Left ventricle myocardium inferior (tissue), 1 donor: ENCODE measurements around the gene UNC5B. TPM values are rescaled to one million over a fixed set of nuclear protein-coding genes. Genes with fewer than 3 reads are reported as not detected.

ENCODE experiments used
- DNase-seq: peaks from one replicate; pipeline ENCODE4 v3.0.0-alpha.2; 2020
- H3K27ac ChIP-seq: fragments of 200-600 bp; replicated peaks from 2 replicates; pipeline ENCODE4 v1.8.0; 2021
- H3K27me3 ChIP-seq: fragments of 200-600 bp; 2 replicates; pipeline ENCODE4 v1.8.0; 2021; ENCODE audit warnings: low read depth
- H3K36me3 ChIP-seq: fragments of 200-600 bp; 2 replicates; pipeline ENCODE4 v1.8.0; 2021
- H3K4me1 ChIP-seq: fragments of 200-600 bp; 2 replicates; pipeline ENCODE4 v1.8.0; 2021
- H3K4me3 ChIP-seq: fragments of 200-600 bp; 2 replicates; pipeline ENCODE4 v1.8.0; 2021; ENCODE audit warnings: mild to moderate bottlenecking, moderate library complexity
- H3K9me3 ChIP-seq: fragments of 200-600 bp; replicated peaks from 2 replicates; pipeline ENCODE4 v1.8.0; 2021
- intact Hi-C: fragments of 100-400 bp; cut with micrococcal nuclease; formaldehyde crosslinking; loops from one replicate; pipeline ENCODE4 v1.11.0; 2022
- total RNA-seq: library from RNA; stranded (reverse); fragmentation: NEBNext Ultra II Directional; extraction: Animal tissue kit (Norgen Biotek cat#: 25700); gene quantifications from one replicate; pipeline ENCODE4 v1.2.1, GENCODE V29; 2021
- TF ChIP-seq, protein P1 (sequence below): fragments of 200-600 bp; IDR thresholded peaks from 2 replicates; pipeline ENCODE4 v1.8.0; 2021; ENCODE audit warnings: antibody characterized with exemption, mild to moderate bottlenecking, borderline replicate concordance
- donor health status: DM: no; HTN: yes; CAD: no; lungs with severe emphysema.

Gene UNC5B
- total RNA-seq, 1 donor from 2014 or later: 15.6 TPM

DNA sequence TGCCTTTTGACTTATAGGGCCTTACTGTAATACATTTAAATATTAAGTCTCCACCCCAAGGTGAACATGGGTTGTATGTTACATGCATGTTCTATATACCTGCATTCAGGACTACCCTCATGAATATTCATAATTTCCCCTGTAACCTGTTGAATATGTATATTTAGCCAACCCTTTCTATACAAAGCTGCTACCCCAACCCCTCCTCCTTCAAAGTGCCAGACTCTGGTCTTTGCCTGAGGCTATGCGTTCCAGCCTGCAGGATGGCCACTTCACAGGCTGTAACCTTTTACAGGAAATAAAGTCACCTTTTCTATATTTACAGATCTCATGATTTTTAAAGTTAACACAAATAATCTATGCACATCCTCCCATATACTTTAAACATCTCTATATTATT is 10.1 kb upstream of the UNC5B start:
- no peaks in the 10 kb centered on the region for H3K27me3 ChIP-seq
- H3K27ac ChIP-seq: peak overlapping the region; percentile 23
- TF ChIP-seq, protein P1, sequence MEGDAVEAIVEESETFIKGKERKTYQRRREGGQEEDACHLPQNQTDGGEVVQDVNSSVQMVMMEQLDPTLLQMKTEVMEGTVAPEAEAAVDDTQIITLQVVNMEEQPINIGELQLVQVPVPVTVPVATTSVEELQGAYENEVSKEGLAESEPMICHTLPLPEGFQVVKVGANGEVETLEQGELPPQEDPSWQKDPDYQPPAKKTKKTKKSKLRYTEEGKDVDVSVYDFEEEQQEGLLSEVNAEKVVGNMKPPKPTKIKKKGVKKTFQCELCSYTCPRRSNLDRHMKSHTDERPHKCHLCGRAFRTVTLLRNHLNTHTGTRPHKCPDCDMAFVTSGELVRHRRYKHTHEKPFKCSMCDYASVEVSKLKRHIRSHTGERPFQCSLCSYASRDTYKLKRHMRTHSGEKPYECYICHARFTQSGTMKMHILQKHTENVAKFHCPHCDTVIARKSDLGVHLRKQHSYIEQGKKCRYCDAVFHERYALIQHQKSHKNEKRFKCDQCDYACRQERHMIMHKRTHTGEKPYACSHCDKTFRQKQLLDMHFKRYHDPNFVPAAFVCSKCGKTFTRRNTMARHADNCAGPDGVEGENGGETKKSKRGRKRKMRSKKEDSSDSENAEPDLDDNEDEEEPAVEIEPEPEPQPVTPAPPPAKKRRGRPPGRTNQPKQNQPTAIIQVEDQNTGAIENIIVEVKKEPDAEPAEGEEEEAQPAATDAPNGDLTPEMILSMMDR: no peak
- intact Hi-C loops: loop anchor here (10.0 kb wide), 1 partner anchor 278 kb away; no protein-coding TSS in a partner anchor
- H3K4me3 ChIP-seq: no peak overlapping the region
- DNase-seq: no peak
- peaks cover 21% of the 10 kb centered on the region for H3K4me1 ChIP-seq
- no peaks in the 10 kb centered on the region for H3K36me3 ChIP-seq
- H3K9me3 ChIP-seq: peaks cover 24% of the 10 kb centered on the region

DNA sequence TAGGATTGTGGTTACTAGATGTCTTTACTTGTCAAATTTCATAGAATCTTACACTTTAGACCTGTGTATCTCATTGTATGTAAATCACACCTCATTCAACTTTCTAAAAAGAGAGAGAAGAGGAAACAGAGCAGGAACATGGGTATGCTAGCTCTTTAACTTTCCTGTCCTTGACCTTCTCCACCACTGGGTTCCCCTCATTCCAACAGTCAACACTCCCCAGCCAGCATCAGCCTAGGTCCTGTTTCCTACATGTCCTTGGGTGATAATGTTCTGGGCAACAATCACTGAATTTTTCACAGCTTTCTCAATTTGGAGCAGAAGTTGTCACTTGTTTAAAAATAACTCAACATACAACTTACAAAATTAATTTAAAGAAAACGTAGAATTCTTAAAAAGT is 9.2 kb upstream of the UNC5B start:
- DNase-seq: no peak
- TF ChIP-seq, protein P1: no peak

DNA sequence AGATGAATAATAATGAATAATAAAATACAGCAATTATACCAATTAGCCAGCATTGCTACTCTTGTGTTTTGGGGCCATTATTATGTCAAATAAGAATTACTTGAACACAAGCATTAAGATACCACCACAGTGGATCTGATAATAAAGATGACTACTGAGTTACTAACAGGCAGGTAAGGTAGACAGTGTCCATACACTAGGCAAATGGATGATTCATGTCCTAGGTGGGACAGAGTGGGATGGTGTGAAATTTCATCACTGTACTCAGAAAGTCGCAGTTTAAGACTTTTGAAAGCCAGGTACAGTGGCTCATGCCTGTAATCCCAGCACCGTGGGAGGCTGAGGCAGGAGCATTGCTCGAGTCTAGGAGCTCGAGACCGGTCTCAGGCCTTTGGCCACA is 8.7 kb upstream of the UNC5B start:
- peaks cover 23% of the 10 kb centered on the region for H3K4me1 ChIP-seq
- intact Hi-C loops: loop anchor here (10.0 kb wide), 1 partner anchor 279 kb away; no protein-coding TSS in a partner anchor
- TF ChIP-seq, protein P1: no peak
- no peaks in the 10 kb centered on the region for H3K36me3 ChIP-seq
- H3K27ac ChIP-seq: no peak overlapping the region
- peaks cover 10% of the 10 kb centered on the region for H3K9me3 ChIP-seq
- no peak overlapping the region for H3K4me3 ChIP-seq
- DNase-seq: no peak
- H3K27me3 ChIP-seq: no peaks in the 10 kb centered on the region

More for the DNA sequence above, 9.2 kb upstream of the UNC5B start:
- peaks cover 16% of the 10 kb centered on the region for H3K9me3 ChIP-seq
- no peaks in the 10 kb centered on the region for H3K27me3 ChIP-seq
- H3K4me1 ChIP-seq: peaks cover 21% of the 10 kb centered on the region
- no peak overlapping the region for H3K4me3 ChIP-seq
- intact Hi-C loops: loop anchor here (10.0 kb wide), 1 partner anchor 278 kb away; no protein-coding TSS in a partner anchor
- no peaks in the 10 kb centered on the region for H3K36me3 ChIP-seq
- no peak overlapping the region for H3K27ac ChIP-seq

DNA sequence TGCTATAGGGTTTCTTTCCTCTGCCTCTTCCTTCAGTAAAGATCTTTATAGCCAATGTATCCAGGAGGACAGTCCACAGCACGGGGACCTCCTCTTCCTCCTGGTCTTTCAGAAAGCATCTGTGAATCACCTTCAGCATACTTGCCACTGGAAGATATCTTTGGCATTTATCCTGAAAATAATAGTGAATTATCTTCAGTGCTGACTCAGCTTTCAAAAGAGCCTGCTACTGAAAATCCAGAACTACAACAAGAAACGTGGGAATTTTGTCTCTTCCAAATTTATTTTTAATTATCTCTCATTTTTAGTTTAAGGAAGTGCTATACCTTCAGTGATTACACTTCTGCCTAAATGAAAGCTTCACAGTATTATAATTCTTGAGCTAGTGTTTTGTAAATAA is 7.6 kb upstream of the UNC5B start:
- no peaks in the 10 kb centered on the region for H3K36me3 ChIP-seq
- TF ChIP-seq, protein P1: no peak
- intact Hi-C loops: loop anchor here (10.0 kb wide), 1 partner anchor 280 kb away; no protein-coding TSS in a partner anchor
- no peak overlapping the region for H3K4me3 ChIP-seq
- peaks cover 25% of the 10 kb centered on the region for H3K4me1 ChIP-seq
- no peaks in the 10 kb centered on the region for H3K9me3 ChIP-seq
- DNase-seq: no peak
- H3K27ac ChIP-seq: no peak overlapping the region
- H3K27me3 ChIP-seq: peaks cover 3% of the 10 kb centered on the region

DNA sequence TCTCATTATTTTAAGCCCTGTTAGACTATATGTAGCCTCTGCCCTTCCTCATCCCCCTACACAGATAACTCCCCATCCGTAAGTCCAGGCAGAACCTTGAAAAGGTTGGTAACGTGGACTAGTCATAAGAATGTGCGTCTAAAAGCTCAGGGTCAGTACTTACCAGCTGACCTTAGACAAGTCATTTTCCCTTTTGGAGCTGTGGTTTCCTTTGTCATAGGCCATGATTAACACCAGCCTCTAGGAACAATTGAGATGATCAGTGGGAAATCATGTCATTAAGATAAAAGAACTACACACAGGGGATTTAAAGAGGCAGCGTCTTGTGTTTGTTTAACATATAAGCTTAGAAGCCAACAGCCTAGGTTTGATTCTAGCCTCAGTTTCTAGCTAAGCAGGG is 6.9 kb upstream of the UNC5B start:
- Histone ChIP-seq H3K36me3 (no peaks in the 10 kb centered on the region), H3K4me1 (peaks cover 25% of the 10 kb centered on the region), H3K4me3 (no peak overlapping the region), H3K27me3 (peaks cover 11% of the 10 kb centered on the region), H3K27ac (no peak overlapping the region), H3K9me3 (no peaks in the 10 kb centered on the region)
- no peak for DNase-seq
- TF ChIP-seq, protein P1: no peak
- intact Hi-C loops: loop anchor here (10.0 kb wide), 1 partner anchor 281 kb away; no protein-coding TSS in a partner anchor
